ENCODE results near the gene DAZAP1.
"Not testable (repeated sequence)": the region's sequence is repeated elsewhere in the genome, so short reads cannot be mapped to it uniquely, and the experiment has no call there.

DAZAP1 gene

GRCh38 chr19:1425902-1426301 lies 18.5 kb downstream of the DAZAP1 start:
- no peak for DNase-seq (ENCODE audit: low spot score)

- no peak for DNase-seq (ENCODE audit: low spot score)
Observed at GRCh38 chr19:1426736-1427135, 19.4 kb downstream of the DAZAP1 start.

GRCh38 chr19:1427221-1427920 lies 20.0 kb downstream of the DAZAP1 start:
- DNase-seq (ENCODE audit: low spot score) = no peak

GRCh38 chr19:1428738-1429391 lies 21.5 kb downstream of the DAZAP1 start:
- DNase-seq (ENCODE audit: low spot score) = no peak

- no peak for DNase-seq (ENCODE audit: low spot score)
Observed at GRCh38 chr19:1429750-1430149, 22.4 kb downstream of the DAZAP1 start.

- no peak for DNase-seq (ENCODE audit: low spot score)
Observed at GRCh38 chr19:1430246-1430645, 22.9 kb downstream of the DAZAP1 start.

- no peak for DNase-seq (ENCODE audit: low spot score)
Observed at GRCh38 chr19:1431759-1432506, 24.5 kb downstream of the DAZAP1 start.

GRCh38 chr19:1432507-1432887 lies 25.1 kb downstream of the DAZAP1 start:
- no peak for DNase-seq (ENCODE audit: low spot score)

GRCh38 chr19:1433119-1434039 lies 26.0 kb downstream of the DAZAP1 start:
- DNase-seq (ENCODE audit: low spot score) = no peak

- DNase-seq (ENCODE audit: low spot score) = no peak
Observed at GRCh38 chr19:1434040-1434366, 26.6 kb downstream of the DAZAP1 start.

- DNase-seq (ENCODE audit: low spot score) = no peak
Observed at GRCh38 chr19:1434577-1435060, 27.2 kb downstream of the DAZAP1 start.

GRCh38 chr19:1435378-1435989 lies 28.1 kb downstream of the DAZAP1 start:
- no peak for DNase-seq (ENCODE audit: low spot score)

GRCh38 chr19:1437609-1438008 lies 30.2 kb downstream of the DAZAP1 start:
- DNase-seq (ENCODE audit: low spot score) = no peak

- DNase-seq (ENCODE audit: low spot score) = peak; percentile 88
Observed at GRCh38 chr19:1438035-1438932, 30.9 kb downstream of the DAZAP1 start, which contains the start of gene RPS15. TSS of gene RPS15 (plus strand) at chr19:1438396. CDS start at chr19:1438426, 30 bp downstream.

- DNase-seq (ENCODE audit: low spot score) = no peak
Observed at GRCh38 chr19:1438933-1439354, 31.6 kb downstream of the DAZAP1 start.

GRCh38 chr19:1439525-1440417 lies 32.4 kb downstream of the DAZAP1 start:
- not testable (repeated sequence) for DNase-seq (ENCODE audit: low spot score)

- no peak for DNase-seq (ENCODE audit: low spot score)
Observed at GRCh38 chr19:1440418-1440801, 33.0 kb downstream of the DAZAP1 start.

- DNase-seq (ENCODE audit: low spot score) = no peak
Observed at GRCh38 chr19:1441022-1441426, 33.6 kb downstream of the DAZAP1 start.

GRCh38 chr19:1441677-1442438 lies 34.5 kb downstream of the DAZAP1 start:
- no peak for DNase-seq (ENCODE audit: low spot score)

Data from HuH-7 (cell line).